ENCODE data around the gene LRRC31.

Gene LRRC31

DNA sequence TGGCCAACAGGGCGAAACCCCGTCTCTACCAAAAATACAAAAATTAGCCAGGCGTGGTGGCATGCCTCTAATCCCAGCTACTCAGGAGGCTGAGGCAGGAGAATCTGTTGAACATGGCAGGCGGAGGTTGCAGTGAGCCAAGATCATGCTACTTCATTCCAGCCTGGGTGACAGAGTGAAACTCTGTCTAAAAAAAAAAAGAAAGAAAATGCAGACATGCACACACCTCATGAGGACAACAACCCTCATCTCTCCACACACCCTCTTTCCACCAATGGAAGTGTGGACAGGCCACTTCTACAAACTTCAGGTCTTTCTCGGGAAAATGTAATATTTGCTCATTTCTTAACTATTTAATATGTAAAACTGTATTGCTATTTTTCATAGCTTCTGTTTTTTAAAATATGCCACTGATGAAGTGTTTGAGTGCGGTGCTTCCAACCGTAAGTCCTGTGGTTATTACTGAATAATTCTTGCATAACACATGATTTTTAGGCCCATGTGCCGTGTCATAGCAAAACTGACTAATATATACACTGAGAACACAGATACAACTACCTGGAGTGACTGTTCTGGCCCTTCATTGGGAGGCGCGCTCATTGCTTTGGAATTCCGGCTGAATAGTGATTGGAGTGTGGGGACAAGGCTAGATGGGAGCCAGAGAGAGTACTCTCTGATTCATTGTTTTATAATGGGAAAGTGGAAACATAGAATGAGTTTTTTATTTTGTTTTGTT is 23.1 kb downstream of the LRRC31 start:
- no peak for TF ChIP-seq POLR2A (IDR thresholded peaks at IDR 0.05; ENCODE audit: low read depth, low read length)
- FAIRE-seq: peak; percentile 78
- peak; percentile 67 for DNase-seq (ENCODE audit: insufficient read length, low spot score)

DNA sequence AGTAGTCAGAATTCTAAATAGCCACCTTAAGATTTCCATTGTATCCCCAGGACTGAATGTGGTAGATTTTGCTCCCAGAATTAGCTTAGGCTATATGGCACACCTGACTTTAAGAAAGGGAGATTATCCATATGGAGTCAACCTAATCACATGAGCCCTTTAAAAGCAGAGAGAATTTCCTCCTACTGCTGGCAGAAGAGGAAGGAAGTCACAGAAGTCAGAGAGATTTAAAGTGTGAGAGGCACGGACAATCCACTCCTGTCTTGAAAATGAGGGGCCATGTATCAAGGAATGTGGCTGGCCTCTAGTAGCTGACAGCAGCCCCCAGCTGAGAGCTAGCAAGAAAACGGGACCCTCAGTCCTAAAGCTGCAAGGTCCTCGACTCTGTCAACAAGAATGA is 26.8 kb downstream of the LRRC31 start:
- no peak for TF ChIP-seq POLR2A (IDR thresholded peaks at IDR 0.05; ENCODE audit: low read depth, low read length)
- DNase-seq (ENCODE audit: insufficient read length, low spot score) (no peak), FAIRE-seq (no peak)

DNA sequence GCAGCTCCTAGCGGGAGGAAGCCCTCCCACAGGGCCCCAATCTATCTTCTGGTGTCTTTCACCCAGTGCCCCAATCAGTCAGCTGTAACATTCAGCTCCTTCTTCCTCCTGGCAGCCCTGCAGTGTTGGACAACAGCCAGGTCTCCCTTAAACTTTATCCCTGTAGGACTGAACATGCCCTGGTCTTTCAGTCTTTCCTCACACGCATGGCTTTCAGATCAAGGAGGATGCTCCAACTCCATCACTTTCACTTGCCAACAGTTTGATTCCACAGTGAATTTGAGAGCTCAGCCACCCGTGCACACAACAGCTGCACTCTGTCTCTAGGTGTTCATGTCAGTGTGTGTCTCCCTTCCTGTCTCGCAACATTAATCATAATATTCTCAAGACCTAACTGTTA is 28.6 kb downstream of the LRRC31 start:
- no peak for TF ChIP-seq POLR2A (IDR thresholded peaks at IDR 0.05; ENCODE audit: low read depth, low read length)
- FAIRE-seq (no peak), DNase-seq (ENCODE audit: insufficient read length, low spot score) (no peak)

DNA sequence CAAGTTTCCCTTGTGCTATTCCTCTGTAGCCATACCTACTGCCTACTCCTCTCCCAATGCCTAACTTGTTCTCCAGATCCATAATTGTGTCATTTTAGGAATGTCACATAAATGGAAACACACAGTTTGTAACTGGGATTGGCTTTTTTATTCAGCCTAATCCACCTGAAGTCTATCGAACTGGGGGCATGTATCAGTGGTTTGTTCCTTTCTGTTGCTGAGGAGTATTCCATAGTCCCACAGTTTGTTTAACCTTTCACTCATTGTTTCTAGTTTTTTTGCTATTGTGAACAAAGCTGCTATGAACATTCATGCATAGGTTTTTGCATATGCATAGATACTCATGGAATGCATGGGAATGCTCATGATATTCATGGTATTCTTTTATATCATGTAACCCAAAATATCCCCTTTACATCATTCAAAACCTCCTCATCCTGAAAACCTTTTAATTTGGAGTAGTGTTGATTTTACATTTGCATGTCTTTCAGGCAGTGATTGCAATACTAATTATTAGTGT is 31.2 kb downstream of the LRRC31 start:
- TF ChIP-seq POLR2A (IDR thresholded peaks at IDR 0.05; ENCODE audit: low read depth, low read length): no peak
- FAIRE-seq (no peak), DNase-seq (ENCODE audit: insufficient read length, low spot score) (no peak)

DNA sequence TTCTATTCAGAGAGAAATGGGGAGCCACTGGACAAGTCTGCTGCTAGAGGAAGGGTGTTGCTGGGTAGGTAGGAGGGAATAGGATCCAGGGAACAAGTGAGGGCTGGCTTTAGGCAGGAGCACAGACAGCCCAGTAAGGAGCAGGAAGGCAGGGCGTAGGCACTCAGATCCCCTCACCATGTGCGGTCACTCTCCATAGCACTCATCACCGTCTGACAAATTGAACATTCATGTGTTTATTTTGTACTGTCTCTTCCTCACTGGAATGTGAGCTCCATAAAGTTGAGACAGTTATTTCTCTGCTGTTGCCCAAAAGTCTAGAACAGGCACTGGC is 32.8 kb downstream of the LRRC31 start:
- FAIRE-seq: no peak
- DNase-seq (ENCODE audit: insufficient read length, low spot score): no peak
- TF ChIP-seq POLR2A (IDR thresholded peaks at IDR 0.05; ENCODE audit: low read depth, low read length): no peak

DNA sequence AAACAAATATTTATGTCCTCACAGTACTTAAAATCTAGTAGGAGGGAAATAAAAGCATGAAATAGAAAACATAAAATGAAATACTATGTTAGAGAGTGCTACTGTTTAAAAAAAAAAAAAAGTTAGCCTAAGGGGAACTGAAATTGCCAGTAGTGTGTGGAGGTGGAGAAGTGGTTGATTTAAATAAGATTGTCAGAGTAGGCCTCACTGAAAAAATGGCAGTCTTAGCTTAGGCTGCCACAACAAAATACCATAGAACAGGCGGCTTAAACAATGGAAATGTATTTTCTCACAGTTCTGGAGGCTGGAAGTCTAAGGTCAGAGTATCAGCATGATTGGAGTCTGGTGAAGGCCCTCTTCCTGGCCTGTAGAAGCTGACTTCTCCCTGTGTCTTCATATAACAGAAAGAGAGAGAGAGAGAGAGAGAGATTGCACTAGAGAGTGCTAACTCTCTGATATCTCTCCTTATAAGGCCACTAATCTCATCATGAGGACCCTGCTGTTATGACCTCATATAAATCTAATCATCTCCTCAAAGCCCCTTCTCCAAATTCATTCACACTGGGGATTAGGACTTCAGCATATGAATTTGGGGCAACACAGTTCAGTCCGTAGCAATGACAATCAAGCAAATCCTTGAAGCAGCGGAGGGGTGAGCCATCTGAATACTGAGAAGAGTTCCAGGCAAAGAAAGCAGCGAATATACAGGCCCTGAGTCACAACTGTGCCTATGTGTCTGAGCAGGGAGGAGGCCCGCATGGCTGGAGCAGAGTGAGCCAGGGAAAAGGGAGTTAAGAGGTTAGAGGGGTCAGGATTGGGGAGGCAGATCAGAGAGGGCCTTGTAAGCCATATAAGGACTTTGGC is 33.4 kb downstream of the LRRC31 start:
- no peak for TF ChIP-seq POLR2A (IDR thresholded peaks at IDR 0.05; ENCODE audit: low read depth, low read length)
- FAIRE-seq: peak; percentile 6
- DNase-seq (ENCODE audit: insufficient read length, low spot score): no peak

DNA sequence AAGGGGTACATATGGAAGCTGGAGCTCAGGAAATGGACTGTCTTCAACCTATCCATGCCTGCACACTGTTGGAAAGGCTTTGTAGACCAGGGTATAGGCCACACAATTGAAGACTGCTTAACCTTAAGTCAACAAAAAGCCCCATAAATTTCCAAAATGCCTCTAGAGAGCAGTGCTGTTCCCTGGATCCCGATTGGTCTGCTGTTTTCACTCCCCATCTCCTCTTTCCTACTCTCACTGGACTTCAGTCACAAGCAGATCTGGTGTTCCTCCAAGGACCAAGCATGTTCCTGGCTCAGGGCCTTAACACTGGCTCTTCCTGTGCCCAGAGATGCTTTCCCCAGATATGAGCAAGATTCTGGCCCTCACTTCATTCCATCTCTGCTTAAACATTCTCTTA is 34.2 kb downstream of the LRRC31 start:
- DNase-seq (ENCODE audit: insufficient read length, low spot score): no peak
- TF ChIP-seq POLR2A (IDR thresholded peaks at IDR 0.05; ENCODE audit: low read depth, low read length): no peak
- FAIRE-seq: no peak

DNA sequence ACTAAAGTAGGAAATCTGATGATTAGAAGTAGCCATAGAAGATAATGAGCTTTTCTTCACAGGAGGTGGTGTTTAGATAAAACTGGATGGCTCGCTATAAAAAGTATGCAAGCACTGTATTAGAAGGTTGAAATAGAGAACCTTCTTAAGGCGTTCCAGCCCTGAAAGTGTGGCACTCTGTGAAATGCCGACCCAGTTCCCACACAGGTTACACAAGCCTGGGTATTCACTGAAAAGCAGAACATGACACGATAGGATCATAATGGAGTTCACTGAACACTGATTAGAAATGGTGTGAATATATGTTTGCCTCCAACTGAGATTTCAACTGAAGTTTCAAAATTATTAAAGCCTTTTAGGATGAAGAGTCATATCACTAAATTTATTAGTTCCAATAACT is 42.0 kb downstream of the LRRC31 start:
- no peak for DNase-seq (ENCODE audit: insufficient read length, low spot score)
- FAIRE-seq: no peak
- no peak for TF ChIP-seq POLR2A (IDR thresholded peaks at IDR 0.05; ENCODE audit: low read depth, low read length)

DNA sequence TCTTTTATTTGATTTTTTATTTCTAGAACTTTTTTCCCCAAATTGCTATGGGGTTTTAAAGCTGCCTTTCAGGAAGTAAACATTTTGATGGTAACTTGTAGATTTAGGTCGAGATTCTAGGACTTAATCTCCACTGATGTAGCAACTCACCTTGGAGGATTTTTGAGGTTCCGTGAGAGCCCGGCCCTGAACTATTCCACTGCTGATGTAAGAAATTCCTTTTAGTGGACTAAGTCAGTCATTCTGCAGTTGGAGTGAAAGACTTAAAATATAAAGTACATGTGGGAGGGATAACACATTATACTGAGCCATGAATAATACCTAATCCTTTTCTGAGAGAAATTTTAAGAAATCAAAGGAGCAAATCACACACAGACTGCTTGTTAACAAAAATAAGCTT is 44.4 kb downstream of the LRRC31 start:
- TF ChIP-seq POLR2A (IDR thresholded peaks at IDR 0.05; ENCODE audit: low read depth, low read length): no peak
- no peak for DNase-seq (ENCODE audit: insufficient read length, low spot score)
- no peak for FAIRE-seq

DNA sequence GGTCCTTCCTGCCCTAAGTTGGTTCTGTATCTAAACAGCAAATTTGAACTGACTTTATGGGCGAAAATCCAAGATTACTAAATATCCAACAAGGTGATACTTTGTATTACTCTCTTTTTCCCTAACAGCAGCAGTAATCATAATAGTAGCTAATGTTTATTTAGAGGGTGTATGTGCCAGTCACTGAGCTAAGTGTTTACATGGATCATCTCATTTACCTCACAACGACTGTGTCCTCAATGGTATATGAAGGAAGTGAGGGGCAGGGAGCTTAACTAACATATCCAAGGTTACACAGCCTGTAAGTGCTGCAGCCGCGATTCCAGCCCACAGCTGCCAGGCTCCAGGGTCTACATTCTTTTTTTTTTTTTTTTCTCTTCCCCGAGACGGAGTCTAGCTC is 46.8 kb downstream of the LRRC31 start:
- no peak for TF ChIP-seq POLR2A (IDR thresholded peaks at IDR 0.05; ENCODE audit: low read depth, low read length)
- DNase-seq (ENCODE audit: insufficient read length, low spot score) (no peak), FAIRE-seq (no peak)

DNA sequence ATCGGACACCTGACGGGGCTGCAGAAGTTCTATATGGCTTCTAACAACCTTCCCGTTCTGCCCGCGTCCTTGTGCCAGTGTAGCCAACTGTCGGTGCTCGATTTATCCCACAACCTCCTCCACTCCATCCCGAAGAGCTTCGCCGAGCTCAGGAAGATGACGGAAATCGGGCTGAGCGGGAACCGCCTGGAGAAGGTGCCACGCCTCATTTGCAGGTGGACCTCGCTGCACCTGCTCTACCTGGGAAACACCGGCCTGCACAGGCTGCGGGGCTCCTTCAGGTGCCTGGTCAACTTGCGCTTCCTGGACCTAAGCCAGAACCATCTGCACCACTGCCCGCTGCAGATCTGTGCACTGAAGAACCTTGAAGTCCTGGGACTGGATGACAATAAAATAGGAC is 47.2 kb downstream of the LRRC31 start:
- TF ChIP-seq POLR2A (IDR thresholded peaks at IDR 0.05; ENCODE audit: low read depth, low read length): no peak
- DNase-seq (ENCODE audit: insufficient read length, low spot score) (no peak), FAIRE-seq (no peak)

DNA sequence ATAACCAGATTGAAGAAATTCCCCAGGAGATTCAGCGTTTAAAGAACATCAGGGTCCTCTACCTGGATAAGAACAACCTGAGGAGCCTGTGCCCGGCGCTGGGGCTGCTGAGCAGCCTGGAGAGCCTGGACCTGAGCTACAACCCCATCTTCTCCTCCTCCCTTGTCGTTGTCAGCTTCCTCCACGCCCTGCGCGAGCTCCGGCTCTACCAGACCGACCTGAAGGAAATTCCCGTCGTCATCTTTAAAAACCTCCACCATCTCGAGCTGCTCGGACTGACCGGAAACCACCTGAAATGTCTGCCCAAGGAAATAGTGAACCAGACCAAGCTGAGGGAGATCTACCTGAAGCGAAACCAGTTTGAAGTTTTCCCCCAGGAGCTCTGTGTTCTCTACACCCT is 47.6 kb downstream of the LRRC31 start:
- no peak for FAIRE-seq
- no peak for DNase-seq (ENCODE audit: insufficient read length, low spot score)
- no peak for TF ChIP-seq POLR2A (IDR thresholded peaks at IDR 0.05; ENCODE audit: low read depth, low read length)

DNA sequence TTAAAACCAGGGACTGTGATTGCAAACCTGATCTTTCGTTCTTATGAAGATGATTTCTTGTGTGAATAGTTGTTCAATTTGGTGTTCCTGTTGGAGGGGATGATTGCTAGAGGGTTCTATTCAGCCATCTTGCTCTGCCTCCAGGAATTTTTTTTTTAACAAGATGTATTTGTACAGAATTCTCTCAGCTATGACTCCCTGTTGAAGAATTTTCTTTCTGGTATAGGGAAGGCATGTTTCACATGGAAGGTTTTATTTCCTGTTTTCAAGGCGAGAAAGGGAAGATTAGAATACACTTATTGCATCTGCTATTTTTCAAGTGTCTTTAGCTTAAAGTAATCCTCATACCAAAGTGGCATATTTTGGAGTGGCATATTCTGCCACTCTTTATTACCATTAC is 51.4 kb downstream of the LRRC31 start:
- peak; percentile 36 for FAIRE-seq
- no peak for TF ChIP-seq POLR2A (IDR thresholded peaks at IDR 0.05; ENCODE audit: low read depth, low read length)
- DNase-seq (ENCODE audit: insufficient read length, low spot score): no peak

DNA sequence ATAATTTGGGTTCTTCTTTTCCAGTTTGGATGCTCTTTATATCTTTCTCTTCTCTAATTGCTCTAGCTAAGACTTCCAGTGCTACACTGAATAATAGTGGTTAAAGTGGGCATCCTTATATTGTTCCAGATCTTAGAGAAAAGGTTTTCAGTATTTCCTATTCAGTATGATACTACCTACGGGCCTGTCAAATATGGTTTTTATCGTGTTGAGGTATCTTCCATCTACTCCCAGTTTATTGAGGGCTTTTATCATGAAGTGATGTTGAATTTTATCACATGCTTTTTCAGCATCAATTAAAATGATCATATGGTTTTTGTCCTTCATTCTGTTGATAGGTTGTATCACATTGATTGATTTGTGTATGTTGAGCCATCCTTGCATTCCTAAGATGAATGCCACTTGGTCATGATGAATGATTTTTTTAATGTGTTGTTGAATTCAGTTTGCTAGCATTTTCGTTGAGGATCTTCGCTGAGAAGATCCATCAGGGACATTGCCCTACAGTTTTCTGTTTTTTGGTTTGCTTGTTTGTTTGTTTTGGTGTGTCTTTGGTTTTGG is 54.1 kb downstream of the LRRC31 start:
- DNase-seq (ENCODE audit: insufficient read length, low spot score) (no peak), FAIRE-seq (no peak)
- TF ChIP-seq POLR2A (IDR thresholded peaks at IDR 0.05; ENCODE audit: low read depth, low read length): no peak

All from H54 (cell line).